ENCODE measurements around the gene B4GALT2.

B4GALT2 gene

GRCh38 chr1:43982808-43983207 lies 3.8 kb downstream of the B4GALT2 start:
- in situ Hi-C loops (cut with MboI; ENCODE audit: low sequenced_read_pairs): no loop called here

DNA sequence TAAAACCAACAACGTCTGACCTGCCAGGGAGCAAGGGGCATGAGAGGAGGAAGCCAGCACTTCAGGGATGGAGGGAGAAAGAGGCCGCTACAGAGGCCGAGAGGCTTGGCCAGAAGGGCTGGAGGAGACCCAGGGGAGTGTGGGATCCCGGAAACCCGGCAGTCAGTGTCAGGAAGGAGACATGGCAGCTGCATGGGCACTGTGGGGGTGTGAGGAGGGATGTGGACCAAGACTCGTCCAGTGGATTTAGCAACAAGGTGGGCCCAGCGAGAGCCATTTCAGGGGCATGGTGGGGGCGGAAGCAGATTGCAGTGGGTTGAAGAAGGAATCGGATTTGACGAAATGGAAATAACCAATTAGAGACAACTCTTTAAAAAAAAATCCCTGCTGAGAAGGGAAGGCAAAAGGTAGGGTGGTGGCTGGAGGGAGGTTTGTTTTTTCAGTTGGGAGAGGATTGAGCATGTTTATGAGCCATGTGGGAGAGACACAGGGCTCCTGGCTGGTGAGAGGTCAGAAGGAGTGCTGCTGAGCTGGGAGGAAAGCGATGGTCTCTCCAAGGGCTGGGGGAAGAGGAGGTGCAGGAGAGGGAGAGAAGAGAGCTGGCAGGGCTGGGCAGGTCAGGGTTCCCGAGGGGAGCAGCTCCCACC lies 4.4 kb downstream of the B4GALT2 start:
- in situ Hi-C loops (cut with MboI; ENCODE audit: low sequenced_read_pairs): no loop called here

- in situ Hi-C loops (cut with MboI; ENCODE audit: low sequenced_read_pairs): no loop called here
These were observed 5.8 kb downstream of the B4GALT2 start for GRCh38 chr1:43984855-43985254.

DNA sequence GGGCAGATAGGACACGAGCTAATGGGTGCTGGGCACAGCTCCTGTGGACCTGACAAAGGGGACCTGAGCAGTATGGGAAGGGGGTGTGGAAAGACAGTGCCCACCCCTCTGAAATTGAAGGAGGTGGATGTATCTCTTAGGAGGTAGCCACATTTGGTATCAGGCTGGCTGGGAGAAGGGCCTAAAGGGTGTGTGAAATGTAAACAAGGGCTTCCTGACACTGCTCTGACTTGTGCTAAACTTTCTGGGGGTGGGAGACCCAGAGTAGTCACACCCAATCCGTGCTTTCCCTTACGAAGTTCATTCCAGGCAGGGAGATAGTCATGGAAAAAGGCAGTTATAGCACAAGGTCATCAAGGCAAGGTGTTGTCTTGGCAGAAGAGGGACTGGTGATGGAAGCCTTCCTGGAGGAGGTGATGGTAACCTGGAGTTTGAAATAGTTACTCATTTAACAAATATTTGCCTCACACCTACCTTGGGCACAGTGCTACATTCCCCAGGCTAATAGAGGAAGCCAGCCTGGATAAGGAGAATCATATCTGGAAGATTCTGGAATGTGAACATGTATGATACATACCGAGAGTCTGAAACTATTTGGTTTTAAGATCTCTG lies 7.1 kb downstream of the B4GALT2 start:
- in situ Hi-C loops (cut with MboI; ENCODE audit: low sequenced_read_pairs): no loop called here

GRCh38 chr1:43986712-43987111 lies 7.7 kb downstream of the B4GALT2 start:
- in situ Hi-C loops (cut with MboI; ENCODE audit: low sequenced_read_pairs): no loop called here

GRCh38 chr1:43987159-43987902 lies 8.3 kb downstream of the B4GALT2 start:
- in situ Hi-C loops (cut with MboI; ENCODE audit: low sequenced_read_pairs): no loop called here

GRCh38 chr1:43990271-43991199 lies 11.5 kb downstream of the B4GALT2 start:
- in situ Hi-C loops (cut with MboI; ENCODE audit: low sequenced_read_pairs): no loop called here

DNA sequence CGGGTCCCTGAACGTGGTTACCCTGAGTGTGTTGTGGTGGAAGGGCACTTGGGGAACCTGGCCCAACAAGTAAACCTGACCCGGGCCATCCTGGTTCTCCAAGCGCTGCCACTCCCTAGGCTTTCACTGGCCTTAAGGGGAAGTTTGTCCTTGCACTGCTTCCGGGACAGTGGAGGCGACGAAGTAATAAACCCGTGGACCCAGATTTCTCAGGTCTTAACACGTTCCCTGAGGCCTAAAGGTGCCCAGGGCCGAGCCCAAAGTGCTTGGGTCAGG lies 12.1 kb downstream of the B4GALT2 start:
- in situ Hi-C loops (cut with MboI; ENCODE audit: low sequenced_read_pairs): no loop called here

- in situ Hi-C loops (cut with MboI; ENCODE audit: low sequenced_read_pairs): no loop called here
These were observed 12.6 kb downstream of the B4GALT2 start, which contains the start of gene CCDC24 for GRCh38 chr1:43991476-43992231. Gene CCDC24 (plus strand): TSS chr1:43991599. CDS start chr1:43991879, 280 bp downstream.

DNA sequence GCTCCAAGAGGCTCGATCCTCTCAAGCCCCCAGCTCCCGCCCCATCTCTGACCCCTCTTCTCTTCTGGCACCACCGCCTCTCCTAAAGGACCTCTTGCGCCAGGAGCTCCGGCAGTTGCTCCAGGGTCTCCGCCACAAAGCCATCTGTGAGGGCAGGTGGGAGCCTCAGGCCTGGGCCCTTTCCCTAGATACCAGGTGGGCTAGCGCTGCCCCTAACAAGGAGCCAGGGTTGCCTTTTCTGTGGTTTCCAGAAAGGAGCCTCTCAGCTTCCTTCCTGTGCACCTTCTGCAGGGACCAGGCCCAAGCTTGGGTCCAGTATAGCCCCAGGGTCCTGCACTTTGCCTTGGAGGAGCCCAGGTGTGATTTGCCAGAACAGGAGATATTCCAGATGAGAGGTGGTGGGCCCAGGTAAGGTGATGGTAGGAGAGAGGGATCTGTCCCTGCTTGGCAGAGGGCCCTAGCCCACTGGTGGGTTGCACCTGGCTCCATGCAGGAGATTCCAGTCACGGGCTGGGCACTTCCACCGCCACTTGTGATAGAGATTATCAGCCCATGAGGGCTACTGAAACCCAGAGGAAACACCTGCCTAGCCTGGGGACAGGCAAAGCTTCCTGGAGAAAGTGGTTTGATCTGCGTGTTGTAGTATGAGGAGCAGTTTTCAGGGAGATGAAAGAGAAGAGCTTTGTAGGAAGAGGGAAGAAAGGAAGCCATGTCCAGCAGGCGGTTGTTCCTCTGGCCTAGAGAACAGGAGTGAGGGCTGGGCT lies 13.4 kb downstream of the B4GALT2 start:
- in situ Hi-C loops (cut with MboI; ENCODE audit: low sequenced_read_pairs): no loop called here

- in situ Hi-C loops (cut with MboI; ENCODE audit: low sequenced_read_pairs): no loop called here
These were observed 14.3 kb downstream of the B4GALT2 start for GRCh38 chr1:43993206-43993914.

DNA sequence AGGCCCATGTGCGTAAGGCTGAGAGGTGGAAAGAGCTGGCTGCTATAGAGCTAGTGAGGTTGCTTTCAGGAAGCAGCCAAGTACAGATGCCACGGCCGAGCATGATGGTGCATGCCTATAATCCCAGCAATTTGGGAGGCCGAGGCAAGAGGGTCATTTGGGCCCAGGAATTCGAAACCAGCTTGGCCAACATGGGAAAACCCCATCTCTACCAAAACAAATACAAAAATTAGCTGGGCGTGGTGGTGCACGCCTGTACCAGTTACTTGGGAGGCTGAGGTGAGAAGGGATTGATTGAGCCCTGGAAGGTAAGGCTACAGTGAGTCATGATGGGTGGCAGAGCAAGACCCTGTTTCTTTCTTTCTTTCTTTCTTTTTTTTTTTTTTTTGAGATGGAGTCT lies 15.1 kb downstream of the B4GALT2 start:
- in situ Hi-C loops (cut with MboI; ENCODE audit: low sequenced_read_pairs): no loop called here

DNA sequence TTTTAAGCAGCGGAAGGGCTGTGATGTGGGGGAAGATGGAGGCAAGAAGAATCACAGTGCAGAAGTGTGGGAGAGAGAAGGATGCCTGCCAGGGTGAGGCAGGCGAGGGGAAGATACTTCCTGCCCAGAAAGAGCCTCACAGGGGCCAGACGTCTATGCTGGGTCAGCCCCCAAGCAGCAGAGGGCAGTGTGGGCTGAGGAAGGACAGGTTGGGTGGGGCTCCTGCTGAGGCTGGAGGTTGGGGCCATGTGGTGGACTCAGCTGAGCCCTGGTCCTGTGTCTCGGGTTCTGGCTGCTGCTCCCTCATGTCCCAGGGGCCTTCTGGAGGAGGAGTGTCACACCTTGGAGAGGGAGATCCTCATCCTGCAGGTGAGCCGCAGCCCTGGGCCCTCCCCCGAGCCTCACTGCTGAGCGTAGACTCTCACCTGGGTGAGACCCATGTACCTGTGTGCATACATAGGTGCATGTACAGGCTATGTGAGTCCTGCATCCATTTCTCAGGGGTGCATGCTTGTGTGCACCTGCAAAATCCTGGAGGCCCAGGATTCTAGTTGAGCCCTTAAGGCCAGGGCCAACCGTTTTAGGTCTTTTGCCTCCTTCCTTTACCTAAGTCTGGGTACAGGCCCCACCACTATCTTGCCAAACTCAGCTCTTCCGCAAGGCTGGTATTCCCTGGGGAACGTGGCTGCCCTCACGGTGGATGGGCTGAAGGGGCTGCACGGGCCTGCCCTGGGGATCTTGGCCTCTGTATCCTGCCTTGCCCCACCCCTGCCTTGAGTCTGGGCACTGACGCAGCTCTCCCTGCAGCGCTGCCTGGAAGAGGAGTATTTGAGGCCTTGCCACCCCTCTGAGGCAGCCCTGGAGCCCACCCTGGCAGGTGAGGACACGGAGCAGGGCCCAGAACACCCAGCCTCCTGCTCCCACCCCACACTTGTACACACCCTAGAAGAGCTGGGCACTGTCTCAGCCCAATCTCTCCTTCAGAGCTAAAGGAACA lies 16.1 kb downstream of the B4GALT2 start:
- in situ Hi-C loops (cut with MboI; ENCODE audit: low sequenced_read_pairs): no loop called here

DNA sequence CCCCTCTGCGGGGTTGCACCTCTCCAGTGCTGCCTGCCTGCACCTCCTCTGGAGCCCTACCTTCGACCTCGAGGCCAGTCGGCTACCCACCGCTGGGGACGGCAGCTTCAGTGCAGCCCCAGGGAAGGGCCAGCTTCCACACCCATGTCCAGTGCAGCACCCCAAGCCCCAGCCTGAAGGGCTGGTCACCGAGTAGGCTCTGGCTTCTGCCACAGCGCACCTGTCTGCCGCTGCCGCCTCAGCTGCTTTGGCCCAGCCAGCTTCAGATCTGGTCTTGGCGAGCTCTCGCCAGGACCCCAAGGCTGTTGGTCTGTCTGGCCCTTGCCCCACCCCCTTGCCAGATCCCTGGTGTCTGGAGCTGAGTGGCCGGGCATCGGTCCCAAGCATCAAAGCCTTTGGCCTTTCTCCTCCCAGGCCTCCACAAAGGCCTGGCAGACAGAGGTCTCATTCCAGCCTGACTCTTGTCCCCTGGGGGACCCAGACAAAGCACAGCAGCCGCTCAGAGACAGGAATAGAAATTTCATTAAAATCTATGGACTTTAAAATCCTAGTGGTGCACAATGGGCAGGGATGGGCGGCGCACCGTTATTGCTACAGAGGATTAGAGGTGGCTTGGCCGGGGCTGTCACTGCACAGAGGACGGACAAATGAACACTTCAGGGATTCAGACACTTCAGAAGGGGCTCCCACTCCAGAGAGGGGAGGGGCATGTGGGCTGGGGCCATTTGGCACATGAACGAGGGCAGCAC lies 17.1 kb downstream of the B4GALT2 start:
- in situ Hi-C loops (cut with MboI; ENCODE audit: low sequenced_read_pairs): no loop called here

GRCh38 chr1:43996733-43997115 lies 17.7 kb downstream of the B4GALT2 start:
- in situ Hi-C loops (cut with MboI; ENCODE audit: low sequenced_read_pairs): no loop called here

DNA sequence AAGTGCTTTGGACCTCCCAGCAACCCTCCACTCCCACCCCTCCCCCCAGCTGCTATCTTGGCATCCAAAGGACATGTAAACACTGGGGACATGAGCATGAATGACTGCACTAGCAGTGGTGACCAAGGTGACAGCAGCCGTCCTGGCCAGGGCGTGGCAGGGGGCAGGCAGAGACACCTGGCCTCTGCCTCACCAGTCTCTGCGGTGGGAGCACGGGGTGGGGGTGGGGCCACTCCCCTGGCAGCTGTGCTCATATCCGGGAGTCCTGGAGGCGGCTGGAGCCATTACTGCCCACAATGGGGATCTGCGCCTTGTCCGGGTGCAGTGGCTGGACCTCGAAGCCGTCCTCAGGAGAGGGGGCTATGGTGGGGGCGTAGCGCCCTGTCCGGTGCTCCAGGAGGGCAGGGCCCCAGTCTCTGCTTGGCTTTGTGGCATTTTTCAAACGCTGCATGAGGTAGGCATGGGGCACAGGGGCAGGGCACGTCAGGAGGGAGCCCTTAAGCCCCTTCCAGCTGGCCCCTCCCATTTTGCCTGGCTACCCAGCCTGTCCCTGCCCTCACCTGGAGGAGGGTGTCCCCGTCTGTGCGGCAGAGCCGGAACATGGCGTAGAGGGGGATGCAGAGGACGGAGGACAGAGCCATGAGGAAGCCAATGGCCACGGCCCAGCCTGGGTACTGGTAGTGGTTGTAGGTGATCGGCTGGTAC lies 18.4 kb downstream of the B4GALT2 start:
- in situ Hi-C loops (cut with MboI; ENCODE audit: low sequenced_read_pairs): no loop called here

DNA sequence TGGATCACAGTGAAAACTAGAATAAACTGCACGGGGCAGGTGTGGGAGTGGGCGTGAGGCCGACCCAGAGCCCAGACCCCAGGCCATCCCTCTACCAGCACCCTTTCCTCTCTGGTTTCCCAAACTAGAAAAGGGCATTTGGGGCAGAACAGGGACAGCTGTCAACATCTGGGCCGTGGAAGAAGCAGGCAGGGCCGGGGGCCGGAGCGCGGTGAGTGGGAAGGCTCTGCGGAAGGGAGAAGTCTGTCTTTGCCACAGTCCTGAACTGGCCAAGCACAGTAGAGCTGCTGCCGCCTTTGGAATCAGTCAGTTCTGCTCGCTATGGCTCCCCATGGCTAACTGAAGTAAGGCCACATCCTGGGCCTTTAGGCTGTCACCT lies 19.0 kb downstream of the B4GALT2 start:
- in situ Hi-C loops (cut with MboI; ENCODE audit: low sequenced_read_pairs): no loop called here
